OCI-LY7 (cell line): ENCODE data around the gene MRPL23. TPM values are rescaled to one million over a fixed set of nuclear protein-coding genes. Genes with fewer than 3 reads are reported as not detected.

ENCODE experiments used
- BruUV-seq: library from RNA; stranded (reverse); fragments of 400-500 nt; replicated peaks from 2 replicates; lab custom pipeline; 2021; lab: Mats Ljungman, UMichigan
- CTCF ChIA-PET: fragments of 300-600 bp; sonication (Branson Sonifier 250); formaldehyde crosslinking; loops from one replicate; lab custom pipeline; 2022; ENCODE audit warnings: antibody characterized with exemption; ENCODE audit not compliant: unreplicated experiment; lab: Charles Lee
- POLR2A ChIA-PET: fragments of 300-600 bp; sonication (Branson Sonifier 250); formaldehyde crosslinking; loops from one replicate; lab custom pipeline; 2022; ENCODE audit warnings: antibody characterized with exemption; lab: Charles Lee
- DNase-seq: peaks from one replicate; pipeline ENCODE4 v3.0.0-alpha.2; 2015; ENCODE audit warnings: low spot score
- H2AFZ ChIP-seq: fragments of 200-600 bp; sonication (generic), shearing (Covaris generic); 2 replicates; pipeline ENCODE4 v1.6.1; 2014; ENCODE audit warnings: mild to moderate bottlenecking, antibody characterized with exemption, low read length, moderate library complexity
- H3K27ac ChIP-seq: fragments of 200-600 bp; sonication (generic); 2 replicates; pipeline ENCODE4 v1.5.1; 2014; ENCODE audit warnings: mixed run types, low read depth, mild to moderate bottlenecking, moderate library complexity, low read length, inconsistent platforms; ENCODE audit not compliant: poor library complexity, severe bottlenecking
- H3K36me3 ChIP-seq: fragments of 200-600 bp; sonication (generic); 2 replicates; pipeline ENCODE4 v1.6.1; 2014; ENCODE audit warnings: mild to moderate bottlenecking, antibody characterized with exemption, low read length, moderate library complexity, mixed read lengths; ENCODE audit not compliant: insufficient read depth
- H3K4me1 ChIP-seq: fragments of 200-600 bp; sonication (generic); 2 replicates; pipeline ENCODE4 v1.5.1; 2014; ENCODE audit warnings: mild to moderate bottlenecking, low read length; ENCODE audit not compliant: insufficient read depth, poor library complexity, severe bottlenecking
- H3K4me2 ChIP-seq: fragments of 200-600 bp; sonication (generic); 2 replicates; pipeline ENCODE4 v1.6.1; 2014; ENCODE audit warnings: mild to moderate bottlenecking, low read length
- H3K4me3 ChIP-seq: fragments of 200-600 bp; sonication (generic); 2 replicates; pipeline ENCODE4 v1.5.1; 2014; ENCODE audit warnings: mild to moderate bottlenecking, low read depth, low read length; ENCODE audit not compliant: poor library complexity, severe bottlenecking
- H3K79me2 ChIP-seq: fragments of 200-600 bp; sonication (generic); 2 replicates; pipeline ENCODE4 v1.6.1; 2016; ENCODE audit warnings: low read depth, mild to moderate bottlenecking, low read length, moderate library complexity, mixed read lengths; ENCODE audit not compliant: insufficient read depth
- H3K9me2 ChIP-seq: fragments of 200-600 bp; sonication (generic); 2 replicates; pipeline ENCODE4 v1.6.1; 2016; ENCODE audit warnings: mild to moderate bottlenecking, low read length, mixed read lengths; ENCODE audit not compliant: insufficient read depth
- H3K9me3 ChIP-seq: fragments of 200-600 bp; sonication (generic); 2 replicates; pipeline ENCODE4 v1.6.1; 2014; ENCODE audit warnings: mild to moderate bottlenecking, mixed run types, low read length, mixed read lengths
- H4K20me1 ChIP-seq: fragments of 200-600 bp; sonication (generic); 2 replicates; pipeline ENCODE4 v1.6.1; 2014; ENCODE audit warnings: mild to moderate bottlenecking, antibody characterized with exemption, low read length, moderate library complexity, mixed read lengths; ENCODE audit not compliant: insufficient read depth
- CTCF ChIP-seq: fragments of 200-600 bp; sonication (generic); conservative IDR thresholded peaks from 2 replicates; pipeline ENCODE4 v1.5.1; 2014; ENCODE audit warnings: mild to moderate bottlenecking, antibody characterized with exemption, low read length, moderate library complexity, mixed read lengths
- EZH2phosphoT487 ChIP-seq: fragments of 200-600 bp; sonication (generic); IDR thresholded peaks from 2 replicates; pipeline ENCODE4 v1.6.1; 2018; ENCODE audit warnings: low read depth, borderline replicate concordance, mild to moderate bottlenecking, mixed run types, antibody characterized with exemption, low read length, moderate library complexity, mixed read lengths
- intact Hi-C: fragments of 100-400 bp; cut with micrococcal nuclease; formaldehyde crosslinking; loops from one replicate; pipeline ENCODE4 v1.10.0; 2022; ENCODE audit not compliant: unreplicated experiment
- total RNA-seq, 2 experiments: library from RNA; depleted of rRNA in 1 of 2; stranded (reverse); fragments of >200 nt in 1 of 2; shearing (Covaris generic) in 1 of 2; gene quantifications; 2 replicates each; pipeline ENCODE4 v1.2.3, GENCODE V29; 2014 to 2022

The MRPL23 gene
- total RNA-seq, 2 experiments from 2014 or later, result 131 to 149 TPM

GRCh38 chr11:1998861-1999260, 51.7 kb downstream of the MRPL23 start:
- intact Hi-C loops, result no loop called here
- Histone ChIP-seq H3K9me3 (no peaks in the 10 kb centered on the region), H4K20me1 (no peaks in the 10 kb centered on the region), H2AFZ (no peak overlapping the region), H3K36me3 (no peaks in the 10 kb centered on the region), H3K79me2 (no peaks in the 10 kb centered on the region), H3K4me1 (no peaks in the 10 kb centered on the region), H3K27ac (no peak overlapping the region), H3K9me2 (no peaks in the 10 kb centered on the region), H3K4me2 (no peak overlapping the region), H3K4me3 (no peak overlapping the region)
- CTCF ChIA-PET, result interaction anchor here (0.5 kb wide), 1 partner anchor 148 kb away, joined by 3 read pairs; no protein-coding TSS in a partner anchor
- BruUV-seq, result no TSS peak
- no peak for DNase-seq
- TF ChIP-seq CTCF (no peak), EZH2phosphoT487 (no peak)
- POLR2A ChIA-PET, result no interaction called here

- POLR2A ChIA-PET, result no interaction called here
Measured at GRCh38 chr11:2002042-2002776, 55.1 kb downstream of the MRPL23 start.

More at GRCh38 chr11:2002042-2002776, 55.1 kb downstream of the MRPL23 start:
- Histone ChIP-seq H3K36me3 (no peaks in the 10 kb centered on the region), H3K79me2 (no peaks in the 10 kb centered on the region), H2AFZ (no peak overlapping the region), H3K4me1 (no peaks in the 10 kb centered on the region), H4K20me1 (no peaks in the 10 kb centered on the region), H3K4me3 (no peak overlapping the region), H3K4me2 (no peak overlapping the region), H3K27ac (no peak overlapping the region), H3K9me3 (no peaks in the 10 kb centered on the region), H3K9me2 (no peaks in the 10 kb centered on the region)
- no peak for TF ChIP-seq CTCF
- TF ChIP-seq EZH2phosphoT487, result no peak
- DNase-seq, result no peak
- CTCF ChIA-PET, result interaction anchor here (0.7 kb wide), 1 partner anchor 308 kb away, joined by 5 read pairs; no protein-coding TSS in a partner anchor
- intact Hi-C loops, result no loop called here
- BruUV-seq, result no TSS peak
